ENCODE measurements around the gene CHSY3.

Gene CHSY3

DNA sequence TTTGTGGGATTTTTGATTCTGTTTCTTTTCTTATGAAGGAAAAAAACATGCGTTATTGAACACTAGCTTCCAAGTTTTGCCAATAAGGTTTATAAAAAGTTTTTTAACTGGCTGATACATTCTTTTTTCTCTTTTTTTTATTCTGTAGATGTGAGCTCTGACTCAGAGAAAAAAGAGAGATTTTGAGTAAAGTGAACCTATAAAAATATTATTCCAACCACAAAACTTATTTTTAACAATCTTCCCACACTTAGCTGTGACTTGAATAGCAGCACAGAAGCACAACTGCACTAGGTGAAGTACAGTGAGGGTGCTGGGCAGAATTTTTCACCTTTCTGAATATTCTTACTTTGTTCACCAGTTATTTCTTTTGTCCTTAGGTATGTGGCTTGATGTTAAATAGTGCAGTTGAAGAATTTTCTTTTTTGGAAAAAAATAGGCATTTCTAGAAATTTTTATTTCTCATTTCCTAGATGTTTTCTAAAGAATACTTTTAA lies 41.6 kb downstream of the CHSY3 start:
- DNase-seq (ENCODE audit: low spot score): no peak

DNA sequence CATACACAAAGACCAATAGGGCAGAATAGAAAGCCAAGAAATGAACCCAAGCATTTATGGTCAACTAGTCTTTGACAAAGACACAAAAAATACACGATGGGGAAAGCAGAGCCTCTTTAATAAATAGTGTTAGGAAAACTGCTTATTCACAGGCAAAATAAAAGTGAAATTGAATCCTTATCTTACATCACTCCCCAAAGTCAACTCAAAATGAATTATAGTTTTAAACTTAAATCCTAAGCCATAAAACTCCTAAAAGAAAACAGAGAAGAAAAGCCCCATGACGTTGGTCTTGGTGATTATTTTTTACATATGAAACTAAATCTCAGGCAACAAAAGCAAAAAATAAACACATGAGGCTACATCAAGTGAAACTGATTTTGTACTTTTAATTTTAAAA lies 46.8 kb downstream of the CHSY3 start:
- no peak for DNase-seq (ENCODE audit: low spot score)

DNA sequence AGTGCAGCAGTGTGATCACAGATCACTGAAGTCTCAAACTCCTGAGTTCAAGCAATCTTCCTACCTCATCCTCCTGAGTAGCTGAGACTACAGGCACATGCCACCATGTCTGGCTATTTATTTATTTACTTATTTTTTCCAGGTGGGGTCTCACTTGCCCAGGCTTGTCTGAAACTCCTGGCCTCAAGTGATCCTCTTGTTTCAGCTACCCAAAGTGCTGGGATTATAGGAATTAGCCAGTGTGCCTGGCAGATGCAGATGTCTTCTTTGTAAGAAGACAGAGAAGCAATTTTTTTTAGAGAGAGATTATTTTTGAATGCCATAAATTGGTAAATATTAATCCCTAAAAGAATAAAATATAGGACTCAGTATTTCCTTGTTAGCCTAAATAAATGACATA lies 54.3 kb downstream of the CHSY3 start:
- DNase-seq (ENCODE audit: low spot score): no peak

DNA sequence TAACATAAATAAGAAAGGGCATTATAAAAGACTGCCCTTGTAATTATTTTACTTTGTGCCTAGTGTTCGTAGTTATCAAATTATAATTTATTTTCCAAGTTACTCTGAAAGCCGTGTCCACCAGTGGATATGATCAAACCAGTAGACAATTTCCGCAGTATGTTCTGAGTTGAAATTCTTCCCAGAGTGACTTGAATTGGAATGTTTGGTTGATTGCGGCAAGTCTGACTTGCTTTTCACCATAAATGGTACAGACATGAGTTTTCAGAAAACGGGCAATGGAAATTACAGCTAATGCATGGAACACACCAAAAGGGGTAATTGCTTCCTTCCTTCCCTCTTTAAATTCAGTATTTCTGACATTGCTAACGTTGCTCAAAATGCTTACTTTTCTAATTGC lies 56.6 kb downstream of the CHSY3 start:
- DNase-seq (ENCODE audit: low spot score): no peak

DNA sequence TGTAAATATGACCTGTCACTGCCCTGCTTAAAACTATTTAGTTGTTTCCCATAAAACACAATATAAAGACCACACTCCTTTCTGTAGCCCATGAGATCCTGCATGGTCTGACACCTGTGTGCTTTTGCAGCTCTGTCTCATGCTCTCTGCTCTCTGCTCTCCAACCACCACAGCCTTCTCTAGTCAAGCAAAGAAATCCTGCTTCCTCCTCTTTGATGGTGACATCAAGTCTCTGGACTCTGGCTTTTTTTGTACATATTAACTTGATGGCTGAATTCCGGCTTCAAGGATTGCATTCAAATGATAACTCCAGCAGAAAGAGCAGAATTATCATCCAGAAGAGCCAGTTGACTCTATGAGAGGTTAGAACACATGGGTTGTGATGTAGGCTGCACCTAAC lies 58.2 kb downstream of the CHSY3 start:
- DNase-seq (ENCODE audit: low spot score): no peak

DNA sequence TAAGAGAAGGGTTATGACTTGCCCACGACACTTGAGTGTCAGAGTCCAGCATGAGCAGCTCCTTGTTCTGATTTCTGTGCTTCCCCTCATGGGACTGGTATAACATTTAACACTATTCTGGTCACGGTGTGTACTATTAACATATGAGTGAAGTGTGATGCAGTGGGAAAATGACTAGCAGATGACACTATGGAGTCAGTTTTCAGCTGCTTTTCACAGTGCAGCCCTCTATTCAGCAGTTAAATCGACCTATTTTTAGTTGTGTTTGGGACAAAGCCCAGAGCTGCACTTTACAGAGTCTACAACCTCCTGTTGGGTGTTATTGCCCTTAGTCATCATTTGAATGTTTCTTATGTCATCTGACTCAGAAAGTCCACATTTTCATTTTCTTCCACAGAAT lies 59.1 kb downstream of the CHSY3 start:
- no peak for DNase-seq (ENCODE audit: low spot score)

DNA sequence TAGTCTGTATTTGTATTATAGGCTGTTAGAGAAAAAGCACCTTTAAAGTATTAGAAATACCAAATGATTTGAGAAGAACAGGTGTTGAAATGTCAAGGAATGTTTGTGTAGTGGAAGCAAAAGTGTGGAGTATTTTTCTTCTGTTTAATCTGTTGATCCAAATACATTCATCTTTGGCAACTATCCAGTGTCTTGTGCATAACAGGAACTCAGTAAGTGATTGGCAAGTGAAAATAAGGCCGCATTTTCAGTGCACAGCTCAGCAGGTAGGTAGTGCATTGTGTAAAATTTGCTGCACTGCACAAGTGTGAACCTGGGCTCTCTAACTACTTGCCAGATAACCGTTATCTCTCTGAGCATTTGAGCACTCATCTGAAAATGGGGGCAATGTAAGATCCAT lies 61.8 kb downstream of the CHSY3 start:
- no peak for DNase-seq (ENCODE audit: low spot score)

DNA sequence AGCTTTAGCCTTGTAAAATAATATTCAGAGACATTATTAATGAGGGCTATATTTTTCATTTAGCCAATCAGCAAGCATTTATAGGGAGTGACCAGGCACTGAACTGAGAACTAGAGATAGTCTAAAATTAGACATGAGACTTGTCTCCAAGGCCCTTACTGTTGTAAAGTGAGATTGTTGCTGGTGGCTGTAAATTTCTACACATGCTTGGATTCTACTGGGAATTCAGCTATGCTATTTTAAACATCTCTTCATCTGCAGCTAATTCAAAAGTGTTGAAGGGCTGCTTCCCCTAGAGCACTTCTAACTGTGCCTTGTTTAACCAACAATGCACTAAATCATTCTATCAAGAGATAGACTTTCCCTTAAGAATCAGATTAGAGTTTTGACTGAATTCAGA lies 67.4 kb downstream of the CHSY3 start:
- no peak for DNase-seq (ENCODE audit: low spot score)

DNA sequence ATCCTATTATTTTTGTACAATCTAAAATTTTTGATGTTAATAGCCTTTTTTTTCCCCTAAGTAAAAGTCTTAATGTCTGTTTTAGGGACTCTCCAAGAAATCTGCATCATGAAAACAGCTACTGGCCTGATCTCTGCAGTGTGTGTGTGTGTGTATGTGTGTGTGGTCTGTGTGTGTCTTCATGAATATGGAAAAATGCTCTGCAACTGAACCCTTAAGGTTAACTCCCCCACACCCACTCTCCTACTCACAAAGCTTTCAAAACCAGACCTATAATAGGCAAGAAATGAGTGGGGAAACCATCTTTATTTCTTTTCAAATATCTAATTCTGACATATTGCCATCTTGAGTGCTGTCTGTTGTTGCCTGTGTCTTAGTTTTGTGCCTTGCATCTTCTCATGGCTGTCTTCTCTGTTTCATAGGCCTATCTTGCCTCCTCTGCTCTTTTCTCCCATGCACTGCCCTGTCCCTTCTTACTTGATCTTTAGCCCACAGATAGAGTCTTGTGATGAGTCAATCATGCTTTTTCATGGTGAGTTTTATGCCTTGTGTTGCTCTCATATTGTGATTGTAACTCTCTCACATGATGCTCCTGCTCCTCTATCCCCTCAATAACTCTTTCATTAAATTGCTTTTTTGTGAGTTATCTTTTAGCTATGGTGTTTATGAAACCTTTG lies 68.3 kb downstream of the CHSY3 start:
- DNase-seq (ENCODE audit: low spot score): no peak

DNA sequence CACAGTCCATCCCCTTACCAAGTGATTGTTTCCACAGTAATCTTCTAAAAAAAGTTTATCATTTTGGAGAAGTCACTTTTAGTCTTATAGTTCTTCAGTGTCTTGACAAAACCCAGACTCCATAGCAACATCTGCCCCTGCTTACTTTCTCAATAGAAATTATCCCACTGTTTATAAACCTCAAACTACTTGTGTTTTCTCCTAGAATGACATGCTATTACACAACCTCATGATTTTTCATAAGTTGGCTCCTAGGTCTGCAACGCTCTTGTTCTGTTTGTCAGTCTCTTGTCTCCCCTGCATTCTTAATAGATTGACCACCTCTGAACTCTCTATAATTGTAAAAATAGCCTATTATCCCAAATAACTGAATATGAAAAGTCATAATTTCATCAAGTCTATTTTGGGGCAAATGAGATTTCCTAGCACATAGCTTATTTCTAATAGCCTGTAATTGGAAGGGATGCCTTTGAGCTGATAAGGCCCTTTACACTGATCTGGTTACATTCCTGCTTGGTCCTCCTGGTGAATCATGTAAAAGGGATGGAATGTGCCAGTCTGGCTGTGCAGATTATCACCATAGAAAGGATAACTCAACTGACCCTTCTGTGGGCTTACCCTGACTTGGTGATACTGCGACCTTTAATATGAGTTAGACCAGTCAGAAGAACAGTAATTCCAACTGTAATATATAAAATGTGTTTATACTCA lies 69.6 kb downstream of the CHSY3 start:
- DNase-seq (ENCODE audit: low spot score): no peak

DNA sequence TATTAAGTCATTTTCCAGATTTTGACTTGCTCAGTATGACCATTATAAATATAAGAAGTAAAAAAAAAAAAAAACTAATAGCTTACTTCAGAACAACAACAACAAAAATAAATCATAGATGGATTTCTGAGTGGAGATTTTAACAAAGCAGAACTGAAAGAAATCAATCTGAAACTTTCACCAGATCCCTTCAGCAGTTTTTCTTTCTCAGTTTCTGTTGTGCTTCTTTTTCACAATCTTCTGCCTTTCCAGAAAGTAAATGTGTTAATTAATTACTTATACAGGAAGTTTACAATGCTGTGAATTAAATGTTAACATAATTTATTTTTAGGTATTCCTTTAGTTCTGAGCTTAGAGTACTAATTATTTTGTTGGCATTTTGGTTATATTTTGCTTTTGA lies 73.5 kb downstream of the CHSY3 start:
- DNase-seq (ENCODE audit: low spot score): no peak

DNA sequence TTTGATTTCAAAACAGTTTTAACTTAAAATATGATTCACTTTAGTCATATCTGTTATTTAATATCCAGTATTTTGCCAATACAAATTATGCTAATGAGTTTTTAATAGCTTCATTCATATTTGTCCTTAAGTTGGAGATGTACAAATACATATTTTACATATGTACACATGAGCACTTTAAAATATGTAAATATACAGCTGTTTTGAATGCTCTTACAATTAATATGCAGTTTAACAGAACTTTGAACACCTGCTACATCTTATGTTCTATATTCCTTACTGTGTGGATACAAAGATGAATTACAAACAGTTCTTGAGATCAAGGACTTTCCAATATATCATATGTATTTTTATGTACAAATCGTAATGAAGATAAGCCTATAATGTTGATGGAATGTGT lies 74.0 kb downstream of the CHSY3 start:
- DNase-seq (ENCODE audit: low spot score): no peak

DNA sequence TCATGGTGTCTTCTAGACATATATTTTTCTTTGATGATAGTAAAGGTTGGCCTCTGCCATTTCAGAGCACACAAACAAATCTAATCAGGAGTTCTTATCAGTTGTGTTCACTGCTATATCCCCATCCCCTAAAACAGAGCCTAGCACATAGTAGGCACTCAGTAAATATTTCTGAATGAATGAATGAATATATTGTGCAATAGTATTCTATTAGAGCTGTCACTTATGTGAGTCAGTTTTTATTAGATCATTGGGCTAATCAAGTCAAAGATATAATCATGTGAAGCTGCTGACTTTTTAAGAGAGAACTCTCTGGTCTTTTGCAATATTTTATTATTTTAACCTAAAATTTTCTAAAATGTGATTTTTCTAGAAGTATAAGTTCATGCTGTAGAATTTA lies 84.2 kb downstream of the CHSY3 start:
- no peak for DNase-seq (ENCODE audit: low spot score)

DNA sequence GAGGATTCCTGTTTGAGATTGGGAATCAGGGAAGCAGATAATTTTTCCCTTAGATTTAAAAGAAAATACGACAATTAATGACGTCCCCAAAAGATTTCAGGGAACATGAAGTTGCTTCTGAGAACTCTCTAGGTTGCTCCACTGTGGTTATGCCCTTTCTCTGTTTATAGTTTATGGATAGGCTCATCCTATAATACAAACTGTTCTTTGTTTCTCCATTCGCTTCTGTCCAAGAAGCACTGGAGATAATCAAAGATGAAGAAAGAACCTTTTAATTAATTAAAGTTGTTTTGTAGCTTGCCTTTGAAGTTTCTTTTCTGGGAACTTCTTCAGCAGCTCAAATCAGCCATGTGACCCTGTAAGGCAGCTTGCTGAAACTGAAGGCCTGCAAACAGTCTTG lies 87.5 kb downstream of the CHSY3 start:
- no peak for DNase-seq (ENCODE audit: low spot score)

DNA sequence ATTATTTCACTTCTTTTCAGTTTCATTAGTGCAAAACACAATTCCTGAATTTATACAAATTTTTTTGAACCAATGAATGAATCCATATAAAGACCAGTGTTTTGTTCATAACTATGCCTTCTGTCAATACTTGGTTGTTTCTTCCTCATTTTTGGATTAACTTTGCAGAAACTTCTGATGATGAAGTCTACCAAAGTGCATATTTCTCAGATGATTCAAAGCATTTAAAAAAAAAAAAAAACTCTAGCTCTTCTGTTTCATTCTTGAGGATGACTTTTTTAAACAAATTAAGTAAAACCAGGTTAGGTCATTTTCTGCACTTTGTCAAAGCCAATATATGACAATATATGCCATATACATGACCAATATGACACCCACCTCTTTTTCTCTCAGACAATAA lies 92.6 kb downstream of the CHSY3 start:
- DNase-seq (ENCODE audit: low spot score): no peak

DNA sequence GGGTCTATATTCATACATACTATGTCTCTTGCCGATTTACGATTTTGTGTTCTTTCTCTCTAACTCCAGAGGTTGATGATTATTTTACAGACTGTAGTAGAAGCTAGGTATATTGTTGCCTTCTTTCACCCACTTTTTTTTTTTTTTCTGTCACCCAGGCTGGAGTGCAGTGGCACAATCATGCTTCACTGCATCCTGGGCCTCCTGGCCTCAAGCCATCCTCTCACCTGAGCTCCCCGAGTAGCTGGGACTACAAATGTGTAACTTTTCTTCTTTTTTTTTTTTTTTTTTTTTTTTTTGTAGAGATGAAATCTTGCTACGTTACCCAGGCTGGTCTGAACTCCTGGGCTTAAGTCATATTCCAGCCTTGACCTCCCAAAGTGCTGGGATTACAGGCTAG lies 96.2 kb downstream of the CHSY3 start:
- DNase-seq (ENCODE audit: low spot score): no peak

DNA sequence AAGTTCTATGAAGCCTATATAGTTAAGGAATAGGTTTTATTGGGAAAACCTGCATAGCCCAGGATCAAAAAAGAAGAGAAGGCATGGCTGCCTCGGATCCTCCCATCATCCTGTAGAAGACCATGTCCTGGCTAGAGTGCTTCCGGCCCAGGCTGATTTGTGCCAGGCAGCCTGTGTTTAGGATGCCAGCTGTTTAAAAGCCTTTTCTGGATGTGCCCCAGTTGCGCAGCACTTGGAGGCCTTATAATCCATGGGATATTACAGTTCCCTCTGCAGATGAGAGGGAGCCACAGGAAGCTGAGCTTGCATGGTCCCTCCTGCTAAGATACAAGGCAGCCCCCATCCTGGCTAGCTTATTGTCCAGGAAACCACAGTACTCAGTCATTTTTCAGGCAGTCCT lies 97.9 kb downstream of the CHSY3 start:
- no peak for DNase-seq (ENCODE audit: low spot score)

DNA sequence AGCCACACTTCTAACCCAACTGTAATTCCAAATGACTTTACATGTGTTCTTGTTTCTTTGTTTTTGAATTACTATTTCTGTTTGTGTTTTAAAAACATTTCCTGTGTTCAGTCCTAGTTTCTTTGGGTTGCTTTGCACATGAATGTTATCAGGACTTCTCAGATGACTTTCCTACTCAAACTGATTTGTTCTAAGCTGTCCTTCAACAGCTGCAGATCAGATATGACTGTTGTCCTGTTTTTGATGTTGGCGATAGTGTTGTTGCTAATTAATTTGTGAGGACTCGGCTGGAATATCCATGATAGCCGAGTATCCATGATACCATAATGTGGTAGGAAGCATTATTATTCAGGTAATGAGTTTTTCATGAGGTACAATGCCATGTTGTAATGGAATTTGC lies 98.6 kb downstream of the CHSY3 start:
- no peak for DNase-seq (ENCODE audit: low spot score)

DNA sequence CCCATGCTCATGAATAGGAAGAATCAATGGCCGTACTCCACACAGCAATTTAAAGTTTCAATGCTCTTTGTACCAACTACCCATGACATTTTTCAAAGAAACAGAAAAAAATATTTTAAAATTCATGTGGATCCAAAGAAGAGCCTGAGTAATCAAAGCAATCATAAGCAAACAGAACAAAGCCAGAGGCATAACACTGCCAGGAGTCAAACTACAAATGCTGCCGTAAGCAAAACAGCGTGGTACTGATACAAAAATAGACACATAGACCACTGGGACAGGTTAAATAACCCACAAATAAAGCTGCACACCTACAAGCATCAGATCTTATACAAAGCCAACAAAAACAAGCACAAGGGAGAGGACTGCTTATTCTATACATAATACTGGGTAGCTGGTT lies 107.7 kb downstream of the CHSY3 start:
- no peak for DNase-seq (ENCODE audit: low spot score)

DNA sequence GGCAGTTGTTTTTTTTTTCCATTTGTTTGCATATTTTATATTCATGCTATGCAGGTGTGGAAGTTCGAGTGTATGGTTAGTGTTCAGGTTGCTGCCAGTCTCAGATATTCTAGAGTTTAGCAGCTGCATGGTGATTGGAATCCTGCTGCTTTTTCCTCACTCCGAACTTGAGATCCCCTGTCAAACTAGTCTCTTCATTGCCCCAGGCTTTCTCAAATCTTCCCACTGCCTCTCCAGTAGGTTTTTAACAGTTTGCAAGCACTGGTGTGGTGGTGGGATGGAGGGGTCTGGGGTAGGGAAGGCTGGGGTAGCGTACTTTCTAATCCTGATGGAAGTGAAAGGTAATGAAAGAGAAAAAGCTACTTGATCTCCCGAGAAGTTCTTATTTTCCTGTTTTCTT lies 112.9 kb downstream of the CHSY3 start:
- DNase-seq (ENCODE audit: low spot score): no peak

DNA sequence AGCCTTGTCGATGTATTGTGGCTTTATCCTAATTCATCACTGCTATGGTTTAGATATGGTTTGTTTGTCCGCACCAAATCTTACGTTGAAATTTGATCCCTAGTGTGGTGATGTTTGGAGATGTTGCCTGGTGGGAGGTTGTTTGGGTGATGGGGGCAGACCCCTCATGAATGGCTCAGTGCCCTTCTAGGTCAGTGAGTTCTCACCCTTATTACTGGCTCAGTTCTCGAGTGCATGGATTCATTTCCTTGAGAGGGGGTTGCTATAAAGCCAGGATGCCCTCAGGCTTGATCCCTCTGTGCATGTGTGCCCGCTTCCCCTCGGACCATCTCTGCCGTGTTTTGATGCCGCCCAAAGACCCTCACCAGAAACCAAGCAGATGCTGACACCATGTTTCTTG lies 114.4 kb downstream of the CHSY3 start:
- DNase-seq (ENCODE audit: low spot score): no peak

DNA sequence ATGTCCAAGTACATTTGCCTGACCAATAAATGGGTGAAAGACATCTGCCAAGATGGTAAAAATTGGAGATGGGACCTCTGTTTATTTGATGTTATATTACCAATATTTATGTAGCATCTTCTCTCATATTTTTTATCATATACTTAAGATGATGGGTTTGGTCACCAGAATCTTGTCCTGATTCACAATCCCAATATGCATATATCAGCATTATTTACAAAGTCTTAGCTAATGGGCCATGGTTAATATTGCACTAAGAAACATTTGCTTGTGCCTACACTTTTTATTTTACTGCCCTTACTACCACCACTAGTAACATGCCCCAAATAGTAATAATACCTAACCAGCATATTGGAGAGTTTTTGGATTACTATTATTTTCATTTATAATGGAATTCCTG lies 116.7 kb downstream of the CHSY3 start:
- DNase-seq (ENCODE audit: low spot score): no peak

DNA sequence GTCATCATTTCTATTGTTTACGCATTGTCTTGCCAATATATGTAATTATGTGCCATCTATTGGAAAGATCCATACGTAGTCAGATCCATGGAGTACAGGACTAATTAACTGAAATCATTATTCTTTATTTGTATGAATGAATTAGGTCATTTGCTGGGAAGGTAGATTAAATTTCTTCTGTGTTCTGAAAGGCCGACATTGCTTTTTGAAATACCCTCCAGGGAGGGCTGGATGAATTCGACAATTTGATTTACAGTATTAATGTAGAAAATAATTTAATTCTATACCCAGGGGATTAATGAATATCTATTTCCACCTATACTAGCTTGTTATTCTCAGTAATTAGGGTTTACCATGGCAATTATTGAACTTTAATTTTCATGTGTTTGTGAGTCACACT lies 117.6 kb downstream of the CHSY3 start:
- no peak for DNase-seq (ENCODE audit: low spot score)

DNA sequence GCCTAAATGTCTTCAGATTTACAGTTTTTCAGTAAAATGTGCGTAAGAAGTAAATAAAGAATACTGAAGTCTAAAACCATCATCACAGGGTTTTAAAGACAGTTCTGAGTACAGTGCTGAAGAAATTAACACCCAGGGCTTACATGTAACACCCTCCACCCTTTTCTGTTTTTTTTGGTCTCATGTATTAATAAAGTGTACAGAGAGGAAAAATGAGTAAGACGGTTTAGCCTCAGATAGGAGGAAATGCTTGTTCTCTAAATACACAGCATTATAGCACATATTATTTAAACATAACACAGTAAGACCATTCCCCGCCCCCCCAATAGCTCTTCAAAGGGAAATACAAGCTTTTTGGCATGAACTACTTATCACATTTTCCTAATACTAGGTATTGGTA lies 119.3 kb downstream of the CHSY3 start:
- no peak for DNase-seq (ENCODE audit: low spot score)

Measured in hematopoietic multipotent progenitor cell treated with erythropoietin and hydrocortisone succinate and interleukin-3 and kit ligand, for 17 days (in vitro differentiated cells).